A172 (cell line): ENCODE results near the gene CAPNS1. TPM values are rescaled to one million over a fixed set of nuclear protein-coding genes. Genes with fewer than 3 reads are reported as not detected.
"Not testable (repeated sequence)": the region's sequence is repeated elsewhere in the genome, so short reads cannot be mapped to it uniquely, and the experiment has no call there.

ENCODE experiments used
- DNase-seq: peaks from one replicate; pipeline ENCODE4 v3.0.0-alpha.2; 2015; ENCODE audit warnings: low spot score
- total RNA-seq: library from RNA; depleted of rRNA; stranded (reverse); fragments of >200 nt; shearing (Covaris generic); gene quantifications from 2 replicates; pipeline ENCODE4 v1.2.3, GENCODE V29; 2014; rRNA removed

CAPNS1 gene
- total RNA-seq, 1 experiment from 2014 or later, result 483 TPM

DNA sequence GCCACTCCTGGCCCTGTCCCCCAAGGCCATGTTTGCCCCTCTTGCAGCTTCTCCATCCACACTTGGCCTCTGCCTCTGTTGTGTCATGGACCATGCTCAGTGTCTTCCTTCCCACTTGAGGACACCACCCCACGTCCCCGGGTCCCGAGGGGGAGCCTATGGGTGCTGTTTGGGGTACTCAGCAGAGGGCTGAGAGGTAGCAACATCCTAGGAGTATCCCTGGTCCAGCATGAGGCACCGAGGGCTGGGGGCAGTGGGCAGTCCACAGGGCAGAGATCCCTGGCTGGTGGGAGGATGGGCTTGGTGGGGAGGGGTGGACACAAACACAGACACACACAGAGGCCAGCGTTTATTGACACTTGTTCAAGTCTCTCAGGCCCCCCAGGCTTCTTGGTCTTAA, 10.7 kb downstream of the CAPNS1 start:
- no peak for DNase-seq

DNA sequence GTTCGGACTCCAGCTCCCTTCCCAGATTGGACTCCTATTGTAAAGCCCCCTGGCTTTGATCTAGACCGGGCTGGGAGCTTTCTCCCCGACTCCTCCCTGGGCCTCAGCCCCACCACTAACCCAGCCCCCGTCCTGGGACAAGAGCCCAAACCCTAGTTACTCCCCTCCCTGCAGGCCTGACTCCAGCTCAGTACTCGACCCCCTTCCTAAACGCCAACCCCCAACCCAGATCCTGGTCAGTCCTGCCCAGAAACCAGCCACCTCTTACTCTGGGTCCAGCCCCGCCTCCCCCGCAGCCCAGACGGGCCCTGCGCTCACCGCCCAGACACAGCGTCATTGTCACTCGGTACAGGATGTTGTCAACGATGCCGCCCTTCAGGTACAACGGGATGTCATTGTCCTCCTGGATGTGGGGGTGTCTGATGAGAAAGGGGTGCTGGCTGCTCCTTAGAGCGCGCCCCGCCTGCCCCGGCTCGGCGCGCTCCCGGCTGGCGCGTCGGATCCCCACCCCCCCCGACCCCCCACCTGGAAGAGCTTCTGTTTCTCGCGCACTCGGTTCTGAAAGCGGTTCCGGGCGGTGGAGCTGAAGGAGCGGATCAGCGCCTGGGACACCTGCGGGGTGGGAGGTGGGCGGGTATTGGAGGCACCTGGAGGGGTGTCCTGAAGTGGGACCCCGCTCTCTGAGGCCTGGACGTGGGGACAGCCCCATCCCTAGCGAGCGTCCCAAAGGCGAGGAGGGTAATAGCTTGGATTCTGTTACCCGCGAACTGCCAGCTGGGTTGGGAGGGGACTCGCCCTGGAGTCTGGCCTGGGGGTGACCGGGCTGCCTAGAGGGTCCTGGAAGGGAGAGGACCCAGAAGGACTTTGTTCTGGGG, 11.5 kb downstream of the CAPNS1 start:
- no peak for DNase-seq

DNA sequence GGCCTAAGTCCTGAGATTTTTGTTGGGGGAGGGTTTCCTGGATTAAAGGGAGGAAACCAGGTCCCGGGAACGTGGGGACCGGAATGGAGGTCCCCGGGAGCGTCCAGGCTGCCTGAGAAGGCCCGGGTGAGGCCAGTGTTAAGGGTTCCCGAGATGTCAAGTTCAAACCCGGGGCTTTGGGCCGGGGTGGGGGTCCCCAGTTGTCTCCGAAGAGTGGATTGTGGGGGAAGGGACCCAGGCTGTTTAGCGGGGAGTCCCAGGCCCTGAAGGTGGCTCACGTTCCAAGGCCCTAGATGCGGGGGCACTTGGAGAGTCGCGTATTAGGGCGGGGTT, 12.1 kb downstream of the CAPNS1 start:
- DNase-seq, result no peak

DNA sequence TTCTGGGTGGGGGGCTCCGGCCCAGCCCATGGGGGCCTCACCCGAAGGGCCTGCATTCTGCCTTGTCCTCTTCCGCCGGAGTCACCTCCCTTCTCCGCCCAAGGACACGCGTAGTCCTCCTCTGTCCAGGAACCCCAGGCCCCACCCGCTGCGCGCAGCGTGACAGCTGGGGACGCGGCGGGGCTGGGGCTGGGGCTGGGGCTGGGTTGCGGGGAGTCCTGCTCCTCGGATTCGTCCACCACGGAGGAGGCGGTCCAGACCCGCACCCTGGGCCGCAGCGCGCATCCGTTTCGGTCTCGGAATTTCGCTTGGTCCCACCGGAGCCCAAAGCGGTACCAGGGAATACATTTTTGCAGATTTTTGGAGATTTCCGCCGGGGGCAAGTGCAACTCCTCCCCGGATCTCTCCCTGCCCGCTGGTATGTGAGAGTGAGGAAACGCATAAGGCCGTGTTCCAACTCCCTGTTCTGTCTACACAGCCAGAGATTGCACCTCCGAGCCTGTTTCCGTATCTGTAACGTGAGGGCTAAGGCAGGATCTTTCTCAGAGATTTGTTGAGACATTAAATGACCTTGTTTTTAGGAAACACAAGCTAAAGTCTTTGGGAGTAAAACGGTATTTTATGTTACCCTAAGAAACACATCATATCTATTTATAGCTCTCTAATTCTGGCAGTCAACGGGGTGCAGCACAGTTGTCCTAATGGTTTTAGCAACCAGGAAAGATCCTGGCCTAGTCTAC, 12.7 kb downstream of the CAPNS1 start, which contains the start of gene COX7A1:
TSS of gene COX7A1 (minus strand) at position 96 of the 740 bp plus-strand sequence. CDS start at position 56, 40 bp downstream.
- no peak for DNase-seq

DNA sequence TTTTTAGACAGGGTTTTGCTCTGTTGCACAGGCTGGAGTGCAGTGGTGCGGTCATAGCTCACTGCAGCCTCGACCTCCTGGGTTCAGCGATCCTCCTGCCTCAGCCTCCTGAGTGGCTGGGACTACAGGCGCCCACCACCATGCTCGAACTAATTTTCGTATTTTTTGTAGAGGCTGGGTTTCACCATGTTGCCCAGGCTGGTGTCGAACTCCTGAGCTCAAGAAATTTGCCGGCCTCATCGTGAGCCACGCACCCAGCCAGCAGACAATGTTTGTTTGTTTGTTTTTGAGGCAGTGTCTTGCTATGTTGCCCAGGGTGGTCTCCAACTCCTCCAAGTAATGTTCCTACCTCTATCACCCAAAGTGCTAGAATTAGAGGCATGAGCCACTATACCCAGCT, 13.3 kb downstream of the CAPNS1 start:
- DNase-seq, result no peak

DNA sequence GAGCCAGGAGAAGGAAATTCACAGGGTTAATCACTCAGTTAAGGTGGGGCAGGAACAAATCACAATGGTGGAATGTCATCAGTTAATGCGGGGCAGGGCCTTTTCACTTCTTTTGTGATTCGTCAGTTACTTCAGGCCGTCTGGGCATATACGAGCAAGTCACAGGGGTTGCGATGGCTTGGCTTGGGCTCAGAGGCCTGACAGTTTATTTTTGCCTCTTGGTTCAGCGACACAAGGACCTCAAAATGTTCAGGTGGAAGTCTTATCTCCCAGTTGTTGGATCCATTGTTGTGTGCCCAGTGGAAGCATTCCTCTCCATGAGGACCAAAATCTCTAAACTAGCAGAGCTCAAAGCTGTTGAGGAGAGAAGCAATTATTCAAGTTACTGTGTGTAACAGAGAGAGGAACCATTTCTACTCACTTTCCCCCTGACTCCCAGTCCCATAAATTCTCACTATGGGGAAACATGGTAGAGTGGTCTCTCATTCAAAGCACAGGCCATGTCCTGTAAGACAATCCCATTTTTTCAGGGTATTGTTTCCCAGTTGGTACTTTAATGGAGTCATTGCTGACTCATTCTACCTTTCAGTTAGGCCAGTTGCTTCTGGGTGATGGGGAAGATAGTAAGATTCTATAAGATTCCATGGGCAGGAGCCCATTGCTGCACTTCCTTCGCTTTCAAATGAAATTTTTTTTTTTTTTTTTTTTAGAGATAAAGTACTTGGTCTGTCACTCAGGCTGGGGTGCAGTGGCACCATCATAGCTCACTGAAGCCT, 21.1 kb downstream of the CAPNS1 start:
- no peak for DNase-seq

DNA sequence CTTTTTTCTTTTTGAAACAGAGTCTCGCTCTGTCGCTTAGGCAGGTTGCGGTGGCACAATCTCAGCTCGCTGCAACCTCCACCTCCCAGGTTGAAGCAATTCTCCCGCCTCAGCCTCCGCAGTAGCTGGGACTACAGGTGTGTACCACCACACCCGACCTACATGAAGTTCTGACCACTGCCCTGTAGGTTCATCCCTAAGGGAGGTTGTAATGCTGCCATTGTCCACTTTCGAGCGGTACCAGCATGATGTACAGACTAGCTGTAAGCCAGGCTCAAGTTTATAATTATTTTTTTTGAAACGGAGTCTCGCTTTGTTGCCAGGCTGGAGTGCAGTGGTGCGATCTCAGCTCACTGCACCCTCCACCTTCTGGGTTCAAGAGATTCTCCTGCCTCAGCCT, 23.9 kb downstream of the CAPNS1 start:
- no peak for DNase-seq

DNA sequence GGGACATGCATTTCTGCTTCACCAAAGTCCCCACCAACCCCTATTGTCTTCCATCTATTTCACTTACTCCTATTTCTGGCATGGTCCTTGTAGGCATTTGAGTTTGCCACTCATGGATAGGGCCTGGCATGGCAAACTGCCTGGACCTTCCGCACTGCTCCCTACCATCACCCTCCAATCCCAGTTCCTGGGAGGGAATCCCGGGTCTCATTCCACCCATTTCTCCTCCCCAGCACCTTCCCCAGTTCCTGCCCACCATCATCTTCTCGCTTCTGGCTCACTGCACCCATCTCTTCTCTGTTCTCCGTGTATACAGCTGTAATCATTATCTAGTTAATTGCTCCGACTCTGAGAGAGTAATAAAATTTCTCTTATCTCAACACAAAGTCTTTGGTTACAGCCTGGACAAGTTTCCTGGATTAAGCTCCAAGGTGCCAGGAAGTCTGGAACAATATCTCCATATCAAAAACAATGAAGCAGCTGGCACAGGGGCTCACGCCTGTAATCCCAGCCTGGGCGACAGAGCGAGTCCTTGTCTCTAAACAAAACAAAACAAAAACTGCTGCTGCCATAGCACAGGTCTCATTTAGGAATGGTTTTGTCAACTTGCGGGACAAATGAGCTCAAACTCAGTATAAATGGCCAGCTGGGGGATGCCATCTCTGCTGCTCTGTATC, 29.4 kb downstream of the CAPNS1 start:
- DNase-seq, result peak; percentile 54

DNA sequence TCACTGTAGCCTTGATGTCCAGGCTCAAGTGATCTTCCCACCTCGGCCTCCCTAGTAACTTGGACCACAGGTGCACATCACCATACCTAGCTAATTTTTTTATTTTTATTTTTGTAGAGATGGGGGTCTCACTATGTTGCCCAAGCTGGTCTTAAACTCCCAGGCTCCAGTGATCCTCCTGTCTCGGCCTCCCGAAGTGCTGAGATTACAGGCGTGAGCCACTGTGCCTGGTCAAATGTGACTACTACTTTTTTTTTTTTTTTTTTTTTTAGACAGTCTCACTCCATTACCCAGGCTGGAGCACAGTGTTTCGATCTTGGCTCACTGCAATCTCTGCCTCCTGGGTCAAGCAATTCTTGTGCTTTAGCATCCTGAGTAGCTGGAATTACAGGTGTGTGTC, 33.0 kb downstream of the CAPNS1 start:
- DNase-seq, result no peak

DNA sequence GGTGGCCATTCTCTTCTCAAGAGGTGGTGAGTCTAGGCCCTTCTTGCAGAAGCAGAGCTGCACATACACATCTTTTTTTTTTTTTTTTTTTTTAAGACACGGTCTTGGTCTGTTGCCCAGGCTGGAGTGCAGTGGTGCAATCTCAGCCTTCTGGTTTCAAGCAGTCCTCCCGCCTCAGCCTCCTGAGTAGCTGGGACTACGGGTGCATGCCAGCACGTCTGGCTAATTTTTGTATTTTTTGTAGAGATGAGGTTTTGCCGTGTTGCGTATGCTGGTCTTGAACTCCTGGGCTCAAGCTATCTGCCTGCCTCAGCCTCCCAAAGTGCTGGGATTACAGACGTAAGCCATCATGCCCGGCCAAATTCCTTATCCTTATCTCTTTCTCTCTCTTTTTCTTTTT, 34.0 kb downstream of the CAPNS1 start:
- not testable (repeated sequence) for DNase-seq

DNA sequence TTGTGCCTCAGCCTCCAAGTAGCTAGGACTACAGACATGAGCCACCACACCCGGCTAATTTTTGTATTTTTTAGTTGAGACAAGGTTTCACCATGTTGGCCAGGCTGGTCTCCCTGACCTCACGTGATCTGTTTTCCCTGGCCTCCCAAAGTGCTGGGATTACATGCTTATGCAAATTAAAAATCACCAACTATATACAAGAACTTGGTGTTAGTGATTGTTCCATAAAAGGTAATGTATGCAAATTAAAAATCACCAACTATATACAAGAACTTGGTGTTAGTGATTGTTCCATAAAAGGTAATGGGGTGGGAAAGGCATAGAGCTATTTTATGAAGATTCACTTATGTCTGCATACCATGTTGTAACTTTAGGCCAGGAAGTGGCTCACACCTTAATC, 39.2 kb downstream of the CAPNS1 start:
- DNase-seq, result not testable (repeated sequence)

DNA sequence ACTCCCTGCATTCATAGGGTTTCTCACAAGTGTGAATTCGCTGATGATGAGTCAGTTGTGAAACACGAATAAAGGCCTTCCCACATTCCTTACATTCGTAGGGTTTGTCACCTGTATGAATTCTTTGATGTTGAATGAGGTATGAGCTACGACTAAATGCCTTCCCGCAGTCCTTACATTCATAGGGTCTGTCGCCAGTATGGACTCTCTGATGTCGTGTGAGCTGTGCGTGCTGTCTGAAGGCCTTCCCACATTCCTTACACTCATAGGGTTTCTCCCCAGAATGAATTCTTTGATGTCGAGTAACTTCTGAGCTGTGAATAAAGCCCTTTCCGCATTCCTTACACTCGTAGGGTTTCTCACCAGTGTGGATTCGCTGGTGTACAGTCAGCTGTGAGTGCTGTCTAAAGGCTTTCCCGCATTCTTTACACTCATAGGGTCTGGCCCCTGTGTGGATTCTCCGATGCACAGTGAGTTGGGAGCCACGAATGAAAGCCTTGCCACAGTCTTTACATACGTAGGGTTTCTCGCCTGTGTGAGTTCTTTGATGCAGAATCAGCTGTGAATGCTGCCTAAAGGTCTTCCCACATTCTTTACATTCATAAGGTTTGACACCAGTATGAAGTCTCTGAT, 42.9 kb downstream of the CAPNS1 start:
- DNase-seq, result peak; percentile 28

DNA sequence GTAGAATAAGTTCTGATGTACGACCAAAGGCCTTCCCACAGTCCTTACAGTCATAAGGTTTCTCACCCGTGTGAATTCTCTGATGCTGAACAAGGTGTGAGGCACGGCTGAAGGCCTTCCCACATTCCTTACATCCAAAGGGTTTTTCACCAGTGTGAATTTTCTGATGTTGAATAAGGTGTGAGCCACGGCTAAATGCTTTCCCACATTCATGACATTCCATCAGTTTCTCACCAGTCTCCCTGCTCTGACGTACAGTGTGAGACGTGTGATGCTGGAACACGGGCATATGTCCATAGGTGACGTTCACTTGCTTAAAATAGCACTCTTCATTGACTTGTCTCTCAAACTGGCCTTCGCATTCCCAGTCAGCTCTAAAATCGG, 43.4 kb downstream of the CAPNS1 start:
- DNase-seq, result no peak

DNA sequence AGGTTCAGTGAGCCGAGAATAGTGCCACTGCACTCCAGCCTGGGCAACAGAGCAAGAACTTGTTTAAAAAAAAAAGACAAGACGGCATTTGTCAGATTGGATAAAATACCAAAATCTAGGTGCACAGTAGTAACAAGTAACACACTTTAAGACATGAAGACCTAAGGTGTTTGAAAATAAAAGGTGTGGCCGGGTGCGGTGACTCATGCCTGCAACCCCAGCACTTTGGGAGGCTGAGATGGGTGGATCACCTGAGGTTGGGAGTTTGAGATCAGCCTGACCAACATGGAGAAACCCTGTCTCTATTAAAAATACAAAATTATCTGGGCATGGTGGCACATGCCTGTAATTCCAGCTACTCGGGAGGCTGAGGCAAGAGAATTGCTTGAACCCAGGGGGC, 46.9 kb downstream of the CAPNS1 start:
- DNase-seq, result not testable (repeated sequence)

DNA sequence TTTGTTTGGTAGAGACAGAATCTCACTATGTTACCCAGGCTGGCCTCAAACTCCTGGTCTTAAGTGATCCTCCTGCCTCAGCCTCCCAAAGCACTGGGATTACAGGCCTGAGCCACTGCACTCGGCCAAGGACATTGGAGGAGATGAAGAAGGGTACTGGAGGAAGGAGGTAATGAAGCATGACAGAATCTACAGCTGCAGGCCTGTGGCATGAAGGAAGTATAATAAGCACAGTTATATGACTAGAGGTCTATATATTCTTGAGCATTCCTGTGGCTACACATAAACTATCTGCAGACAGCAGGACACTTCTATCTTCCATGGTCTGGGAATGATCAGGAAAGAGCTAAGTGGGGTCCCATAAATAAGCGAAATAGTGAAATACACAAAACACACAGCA, 56.4 kb downstream of the CAPNS1 start:
- no peak for DNase-seq

DNA sequence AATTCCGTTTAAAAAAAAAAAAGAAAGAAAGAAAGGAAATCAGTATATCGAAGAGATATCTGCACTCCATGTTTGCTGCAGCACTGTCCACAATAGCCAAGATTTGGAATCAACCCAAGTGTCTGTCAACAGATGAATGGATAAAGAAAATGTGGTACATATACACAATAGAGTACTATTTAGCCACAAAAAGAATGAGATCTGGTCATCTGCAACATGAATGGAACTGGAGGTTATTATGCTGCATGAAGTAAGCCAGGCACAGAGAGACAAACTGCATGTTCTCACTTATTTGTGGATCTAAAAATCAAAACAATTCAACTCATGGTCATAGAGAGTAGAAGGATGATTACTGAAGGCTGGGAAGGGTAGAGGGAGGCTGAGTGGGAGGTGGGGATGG, 58.3 kb downstream of the CAPNS1 start:
- DNase-seq, result no peak

Other genes with a start within 250 kb of the CAPNS1 start
- 1.7 and 2.3 TPM in 2 replicates for gene NFKBID, start 239.5 kb upstream of the CAPNS1 start, total RNA-seq
- gene HCST, start 237.5 kb upstream of the CAPNS1 start, total RNA-seq, result 0.69 TPM in 1 of 2 replicates, not detected in the other
- gene TYROBP, start 231.8 kb upstream of the CAPNS1 start, total RNA-seq, result not detected in 2 replicates
- 4.6 and 8.2 TPM in 2 replicates for gene LRFN3, start 203.7 kb upstream of the CAPNS1 start, total RNA-seq
- 20.4 and 24.6 TPM in 2 replicates for gene SDHAF1, start 144.9 kb upstream of the CAPNS1 start, total RNA-seq
- 0.12 and 0.29 TPM in 2 replicates for gene SYNE4, start 131.3 kb upstream of the CAPNS1 start, total RNA-seq
- gene ALKBH6, start 125.9 kb upstream of the CAPNS1 start, total RNA-seq, result 38.3 and 43.4 TPM in 2 replicates
- gene CLIP3, start 107.2 kb upstream of the CAPNS1 start, total RNA-seq, result 5.7 and 6.7 TPM in 2 replicates
- gene THAP8, start 85.8 kb upstream of the CAPNS1 start, total RNA-seq, result 7.3 and 13.6 TPM in 2 replicates
- 19.5 and 24.5 TPM in 2 replicates for gene WDR62, start 85.2 kb upstream of the CAPNS1 start, total RNA-seq
- gene OVOL3, start 28.9 kb upstream of the CAPNS1 start, total RNA-seq, result not detected in 2 replicates
- 64.9 and 132 TPM in 2 replicates for gene POLR2I, start 25.2 kb upstream of the CAPNS1 start, total RNA-seq
- 334 and 417 TPM in 2 replicates for gene TBCB, start 24.6 kb upstream of the CAPNS1 start, total RNA-seq
- gene COX7A1, start 12.4 kb downstream of the CAPNS1 start, total RNA-seq, result not detected in 2 replicates
- 3.4 and 4.2 TPM in 2 replicates for gene ZNF565, start 74.6 kb downstream of the CAPNS1 start, total RNA-seq
- 107 and 136 TPM in 2 replicates for gene ZNF146, start 75.0 kb downstream of the CAPNS1 start, total RNA-seq
- 2.1 and 3.8 TPM in 2 replicates for gene ZFP14, start 239.1 kb downstream of the CAPNS1 start, total RNA-seq